ENCODE results near the gene HERPUD1. TPM values are rescaled to one million over a fixed set of nuclear protein-coding genes. Genes with fewer than 3 reads are reported as not detected.

The HERPUD1 gene
- total and polyA plus RNA-seq, 2 of the 8 experiments (the other 6 are each of a cell fraction or from before 2014, with no cell fraction given): 23.3 to 34.7 TPM

- H2AK5ac ChIP-seq (ENCODE audit: low read depth, low read length): no peak overlapping the region
- DNase-seq (ENCODE audit: low read depth in 1 of 2, low spot score in 2 of 2) (no peak), FAIRE-seq (no peak)
- H3K27ac ChIP-seq (ENCODE audit: low read depth, low read length): no peak overlapping the region
- CTCF ChIA-PET (ENCODE audit: partially characterized antibody): interaction anchor here (0.7 to 2.5 kb wide), 6 partner anchors 14 to 51 kb away, joined by 3 to 6 read pairs (median 4); no protein-coding TSS in a partner anchor
- no peak overlapping the region for H2BK20ac ChIP-seq (ENCODE audit: low read length)
- no peak overlapping the region for H4K91ac ChIP-seq (replicated peaks; ENCODE audit: insufficient read length, low read length)
- H3K9me3 ChIP-seq (ENCODE audit: insufficient read depth in 2 of 2, low read depth in 1 of 2, low read length in 1 of 2): no peaks in the 10 kb centered on the region
- peaks cover under 1% of the 10 kb centered on the region; the same call in 1 of the 2 replicates for H3K23me2 ChIP-seq (ENCODE audit: low read depth, low read length)
- H3K56ac ChIP-seq (replicated peaks; ENCODE audit: insufficient read length, low read depth, low read length): no peak overlapping the region
- no peaks in the 10 kb centered on the region for H3K27me3 ChIP-seq (replicated peaks in 1 of 4; ENCODE audit: control insufficient read depth in 3 of 4, extremely low read depth in 1 of 4, insufficient read depth in 3 of 4, low read length in 3 of 4)
- H3K36me3 ChIP-seq (ENCODE audit: control insufficient read depth in 2 of 4, insufficient read depth in 4 of 4, low read length in 3 of 4): no peaks in the 10 kb centered on the region
- POLR2A ChIA-PET (ENCODE audit: partially characterized antibody): interaction anchor here (0.9 to 1.5 kb wide), 4 partner anchors 9 to 53 kb away, joined by 3 to 6 read pairs (median 4); no protein-coding TSS in a partner anchor
- no peak overlapping the region for H2BK5ac ChIP-seq (ENCODE audit: low read depth, low read length)
- H3K23ac ChIP-seq (ENCODE audit: insufficient read length): no peak overlapping the region
- no peak overlapping the region for H3K18ac ChIP-seq (ENCODE audit: extremely low read depth, low read length)
- no peak overlapping the region for H2BK12ac ChIP-seq (ENCODE audit: low read depth, low read length)
- no peak overlapping the region for H3K4me2 ChIP-seq (ENCODE audit: insufficient read depth in 1 of 2, low read depth in 2 of 2, low read length in 2 of 2)
- no peak overlapping the region for H3K4me3 ChIP-seq (ENCODE audit: extremely low read depth in 1 of 4, insufficient read depth in 2 of 4, low read depth in 3 of 4, low read length in 4 of 4)
- no peak overlapping the region for H3K9ac ChIP-seq (replicated peaks in 1 of 4; ENCODE audit: extremely low read depth in 1 of 4, low read depth in 3 of 4, low read length in 3 of 4)
- peaks cover 5 to 12% (median 7%) of the 10 kb centered on the region in 4 experiments for H3K4me1 ChIP-seq (replicated peaks in 1 of 4; ENCODE audit: control insufficient read depth in 3 of 4, insufficient read depth in 4 of 4, low read length in 3 of 4)
- no peak overlapping the region for H2AFZ ChIP-seq (ENCODE audit: low read length)
- no peak overlapping the region for H4K8ac ChIP-seq (ENCODE audit: extremely low read depth, insufficient read depth, low read length)
- H2BK120ac ChIP-seq (replicated peaks; ENCODE audit: low read depth, low read length): no peak overlapping the region
- H3K4ac ChIP-seq (replicated peaks; ENCODE audit: insufficient read length, low read depth, low read length): no peak overlapping the region
- no peak overlapping the region for H2BK15ac ChIP-seq (ENCODE audit: low read length)
- H3K79me2 ChIP-seq (ENCODE audit: control insufficient read depth in 1 of 2, insufficient read depth in 2 of 2, low read length in 2 of 2): 0 out of 4 replicates have a peak, but pooled peaks cover 0 to under 1% of the 10 kb centered on the region in 2 experiments
- no peak overlapping the region for H4K5ac ChIP-seq (ENCODE audit: insufficient read length, low read depth, low read length)
- no peaks in the 10 kb centered on the region for H3K79me1 ChIP-seq (ENCODE audit: low read depth, low read length)
- H4K20me1 ChIP-seq (replicated peaks in 1 of 2; ENCODE audit: control insufficient read depth in 1 of 2, insufficient read depth in 2 of 2, low read length in 2 of 2): no peaks in the 10 kb centered on the region
- no peak overlapping the region for H3K14ac ChIP-seq (ENCODE audit: insufficient read length)
- 88% methylated on average over 2 of the region's 2 CpGs; no CpG with 5 or more reads in 1 of the 2 experiments for WGBS, 2 experiments (ENCODE audit: extremely low coverage in 1 of 2, insufficient coverage in 1 of 2, insufficient read length in 1 of 2, insufficient replicate concordance in 2 of 2, low coverage in 1 of 2, low lambda C conversion rate in 2 of 2, missing lambda C conversion rate in 1 of 2)
- TF ChIP-seq RNF2 (IDR thresholded peaks at IDR 0.05; ENCODE audit: borderline replicate concordance, low read depth, low read length, missing control alignments, poor library complexity, severe bottlenecking) (no peak), SP4 (IDR thresholded peaks at IDR 0.05; ENCODE audit: low read length) (no peak), ATF3 (IDR thresholded peaks at IDR 0.05; ENCODE audit: insufficient read depth, low read depth, low read length) (no peak), KDM1A (IDR thresholded peaks at IDR 0.05; ENCODE audit: borderline replicate concordance, low read length) (no peak), RXRA (IDR thresholded peaks at IDR 0.05; ENCODE audit: insufficient read depth, low read depth, low read length) (no peak), BRCA1 (IDR thresholded peaks at IDR 0.05; ENCODE audit: low read depth, low read length) (no peak), EZH2 (IDR thresholded peaks at IDR 0.05; ENCODE audit: low read depth, low read length, severe bottlenecking) (no peak), USF2 (IDR thresholded peaks at IDR 0.05; ENCODE audit: low read length) (no peak), RAD21 (IDR thresholded peaks at IDR 0.05 in 1 of 2, conservative IDR thresholded peaks at IDR 0.05 in 1 of 2; ENCODE audit: low read depth in 2 of 2, low read length in 2 of 2) (no peak), MAFK (IDR thresholded peaks at IDR 0.05; ENCODE audit: low read depth, low read length) (no peak), NRF1 (IDR thresholded peaks at IDR 0.05; ENCODE audit: low read depth, low read length) (no peak)
These were observed 4.5 kb upstream of the HERPUD1 start for GRCh38 chr16:56927471-56927870.
